Right renal cortex interstitium (tissue), 3 donors: ENCODE measurements around the gene DDAH1. TPM values are rescaled to one million over a fixed set of nuclear protein-coding genes. Genes with fewer than 3 reads are reported as not detected.

Experiments used
- DNase-seq, 3 donors: peaks; one replicate each; pipeline ENCODE4 v3.0.0-alpha.2; 2013; ENCODE audit warnings: low read depth in 3 of 3, low spot score in 2 of 3
- polyA plus RNA-seq, 3 donors: library from polyadenylated mRNA; unstranded; fragments of 120-200 nt; gene quantifications; one replicate each; pipeline ENCODE4 v1.2.1, GENCODE V29; 2013; ENCODE audit not compliant: insufficient read length in 3 of 3

DDAH1 gene
- polyA plus RNA-seq, 3 donors, result 126 to 140 (median 132) TPM

DNA sequence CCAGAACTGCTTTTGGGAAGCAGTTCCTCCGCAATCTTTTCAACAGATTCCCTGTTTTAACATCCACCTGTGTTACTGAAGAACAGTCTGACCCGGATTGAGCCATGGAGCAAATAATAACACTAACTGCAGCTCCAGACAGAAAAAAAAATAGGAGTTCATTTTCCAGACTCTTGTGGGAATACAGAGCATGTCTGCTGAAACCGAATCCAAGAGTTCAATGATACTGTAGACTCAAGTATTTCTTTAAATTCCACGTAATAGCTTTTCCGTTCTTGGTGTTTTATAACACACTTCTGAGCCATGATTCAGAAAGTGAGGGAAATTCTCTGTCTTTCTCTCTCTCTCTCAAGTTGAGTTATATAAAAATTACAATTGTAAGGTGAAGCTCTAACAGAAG, 60.6 kb downstream of the DDAH1 start:
- no peak for DNase-seq

DNA sequence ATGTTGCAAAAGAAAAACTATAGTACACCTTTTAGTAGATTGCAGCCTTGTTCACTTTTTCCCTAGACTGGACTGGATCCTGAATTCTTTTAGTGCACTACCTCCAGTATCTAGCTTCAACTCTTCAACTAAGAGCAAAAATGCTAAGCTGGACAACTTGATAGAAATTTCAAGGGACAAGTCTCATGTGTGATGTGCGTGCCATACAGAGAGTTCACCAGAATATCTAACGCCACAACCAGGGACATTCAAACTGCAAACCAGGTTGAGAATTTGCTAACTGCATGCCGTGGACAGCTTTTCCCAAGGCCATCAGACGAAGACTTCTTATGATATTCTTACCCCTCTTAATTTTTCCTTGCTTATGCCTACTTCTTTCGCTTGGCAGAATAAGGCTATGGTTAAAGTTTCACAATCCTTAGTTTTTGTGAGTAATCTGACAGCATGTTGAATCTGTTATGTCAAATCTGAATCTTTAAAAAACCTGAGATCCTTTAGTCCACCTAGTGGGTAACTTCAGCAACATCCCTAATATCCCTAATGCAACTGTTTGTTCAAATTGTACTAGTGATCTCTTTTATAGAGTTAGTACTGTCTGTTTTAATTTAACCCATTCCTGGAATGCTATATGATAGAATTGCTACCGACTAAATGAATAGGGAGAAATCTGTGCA, 66.4 kb downstream of the DDAH1 start:
- no peak for DNase-seq

DNA sequence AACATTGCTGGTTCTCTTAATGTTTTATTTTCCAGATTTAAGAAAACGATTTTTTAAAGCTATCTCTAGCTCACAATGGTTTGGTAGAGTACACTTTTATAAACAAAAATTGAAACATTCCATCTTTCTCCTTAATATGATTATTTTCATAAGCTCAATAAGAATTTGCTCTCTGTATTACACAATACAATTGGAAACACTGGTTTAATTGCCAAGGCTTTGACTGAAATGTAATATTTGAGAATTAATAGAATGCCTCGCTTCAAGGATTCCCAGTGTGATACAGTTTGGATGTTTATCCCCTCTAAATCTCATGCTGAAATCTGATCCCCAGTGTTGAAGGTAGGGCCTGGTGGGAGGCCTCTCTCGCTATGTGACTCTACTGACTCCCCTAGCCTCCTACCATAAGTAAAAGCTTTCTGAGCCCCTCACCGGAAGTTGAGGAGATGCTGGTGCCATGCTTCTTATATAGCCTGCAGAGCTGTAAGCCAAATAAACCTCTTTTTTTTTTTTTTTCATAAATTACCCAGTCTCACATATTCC, 67.4 kb downstream of the DDAH1 start:
- DNase-seq, result no peak

DNA sequence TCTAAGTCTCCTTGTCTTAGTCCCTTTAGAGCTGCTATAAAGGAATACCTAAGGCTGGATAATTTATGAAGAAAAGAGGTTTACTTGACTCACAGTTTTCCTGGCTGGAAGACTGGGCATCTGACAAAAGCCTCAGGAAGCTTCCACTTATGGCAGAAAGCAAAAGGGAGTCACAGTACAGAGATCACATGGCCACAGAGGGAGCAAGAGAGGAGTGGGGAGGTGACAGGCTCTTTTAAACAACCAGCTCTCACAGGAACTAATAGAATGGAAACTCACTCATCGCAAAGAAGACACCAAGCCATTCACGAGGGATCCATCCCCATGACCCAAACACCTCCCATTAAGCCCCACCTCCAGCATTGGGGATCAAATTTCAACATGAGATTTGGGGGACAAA, 68.8 kb downstream of the DDAH1 start:
- no peak for DNase-seq

DNA sequence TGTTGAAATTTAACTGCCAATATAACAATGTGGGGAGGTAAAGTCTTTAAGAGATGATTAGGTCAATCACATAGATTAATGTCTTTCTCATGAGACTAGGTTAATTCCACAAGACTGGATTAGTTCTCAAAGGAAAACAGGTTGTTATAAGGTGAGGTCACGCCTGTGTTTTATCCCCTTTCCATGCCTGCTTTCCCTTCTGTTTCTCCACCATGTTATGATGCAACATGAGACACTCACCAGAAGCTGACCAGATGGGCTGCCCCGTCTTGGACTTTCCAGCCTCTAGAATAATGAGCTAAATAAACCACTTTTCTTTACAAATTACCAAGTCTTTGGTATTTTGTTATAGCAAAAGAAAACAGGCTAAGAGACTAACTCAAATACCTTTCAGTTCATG, 70.8 kb downstream of the DDAH1 start:
- DNase-seq, result no peak

DNA sequence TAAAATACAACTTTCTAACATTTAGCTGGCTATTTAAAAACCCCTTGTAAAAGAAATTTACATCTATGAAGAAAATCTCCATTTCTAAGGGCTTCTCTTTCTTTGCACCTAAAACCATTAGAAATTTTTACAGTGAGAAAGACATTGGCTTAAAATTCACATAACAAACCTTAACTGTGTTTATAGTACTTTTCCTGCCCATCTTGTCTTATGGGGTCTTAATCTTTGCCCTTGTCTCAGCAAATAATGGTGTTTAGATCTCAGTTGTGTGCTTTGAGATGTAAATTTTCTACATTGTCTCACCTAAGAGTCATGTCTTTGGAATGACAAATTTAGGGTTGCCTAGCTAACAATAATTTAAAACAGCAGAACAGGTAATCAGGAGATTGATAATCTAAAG, 71.5 kb downstream of the DDAH1 start:
- no peak for DNase-seq

DNA sequence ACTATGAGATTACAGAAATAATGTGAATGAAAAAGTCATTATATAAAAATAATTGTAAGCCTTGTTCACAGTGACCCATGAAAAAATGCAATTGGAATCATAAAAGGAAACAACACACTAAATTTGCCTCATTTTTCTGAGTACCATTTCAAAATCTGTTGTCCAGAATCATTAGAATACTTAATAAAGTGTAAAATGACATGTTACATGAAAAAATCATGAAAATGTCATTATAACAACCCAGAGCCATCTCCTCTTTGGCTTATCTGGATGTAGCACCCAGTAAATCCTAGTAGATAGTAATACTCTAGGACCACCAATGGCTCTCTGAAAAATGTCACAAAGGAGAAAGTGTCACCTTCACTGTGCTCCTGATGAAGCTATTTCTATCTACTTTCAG, 76.5 kb downstream of the DDAH1 start:
- no peak for DNase-seq

DNA sequence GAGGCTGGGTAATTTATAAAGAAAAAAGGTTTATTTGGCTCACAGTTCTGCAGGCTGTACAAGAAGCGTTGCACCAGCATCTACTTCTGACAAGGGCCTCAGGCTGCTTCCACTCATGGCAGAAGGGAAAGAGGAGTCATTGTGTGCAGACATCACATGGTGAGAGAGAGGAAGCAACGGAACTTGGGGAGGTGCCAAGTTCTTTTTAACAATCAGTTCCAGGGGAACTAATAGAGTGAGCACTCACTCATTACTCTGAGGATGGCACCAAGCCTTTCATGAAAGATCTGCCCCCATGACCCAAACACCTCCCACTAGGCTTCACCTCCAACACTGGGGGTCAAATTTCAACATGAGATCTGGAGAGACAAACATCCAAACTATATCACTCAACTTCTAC, 77.2 kb downstream of the DDAH1 start:
- no peak for DNase-seq

DNA sequence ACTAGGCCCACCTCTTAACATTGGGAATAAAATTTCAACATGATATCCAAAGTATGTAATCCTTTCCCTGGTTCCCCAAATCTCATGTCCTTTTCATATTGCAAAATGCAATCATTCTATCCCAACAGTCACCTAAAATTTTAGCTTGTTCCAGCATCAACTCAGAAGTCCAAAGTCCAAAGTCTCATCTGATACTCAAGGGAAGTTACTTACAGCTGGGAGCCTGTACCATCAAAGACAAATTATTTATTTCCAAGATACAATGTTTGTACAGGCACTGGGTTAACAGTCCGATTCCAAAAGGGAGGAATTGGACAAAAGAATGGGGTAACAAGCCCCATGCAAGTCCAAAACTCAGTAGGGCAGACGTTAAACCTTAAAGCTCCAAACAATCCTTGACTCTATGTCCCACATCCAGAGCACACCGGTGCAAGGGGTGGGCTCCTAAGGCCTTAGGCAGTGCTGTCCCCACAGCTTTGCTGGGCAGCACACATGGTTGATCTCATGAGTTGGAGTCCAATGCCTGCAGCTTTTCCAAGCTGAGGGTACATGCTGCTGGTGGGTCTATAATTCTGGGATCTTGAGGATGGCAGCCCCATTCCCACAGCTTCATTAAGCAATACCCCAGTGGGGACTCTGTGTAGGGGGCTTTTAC, 78.8 kb downstream of the DDAH1 start:
- DNase-seq, result no peak

DNA sequence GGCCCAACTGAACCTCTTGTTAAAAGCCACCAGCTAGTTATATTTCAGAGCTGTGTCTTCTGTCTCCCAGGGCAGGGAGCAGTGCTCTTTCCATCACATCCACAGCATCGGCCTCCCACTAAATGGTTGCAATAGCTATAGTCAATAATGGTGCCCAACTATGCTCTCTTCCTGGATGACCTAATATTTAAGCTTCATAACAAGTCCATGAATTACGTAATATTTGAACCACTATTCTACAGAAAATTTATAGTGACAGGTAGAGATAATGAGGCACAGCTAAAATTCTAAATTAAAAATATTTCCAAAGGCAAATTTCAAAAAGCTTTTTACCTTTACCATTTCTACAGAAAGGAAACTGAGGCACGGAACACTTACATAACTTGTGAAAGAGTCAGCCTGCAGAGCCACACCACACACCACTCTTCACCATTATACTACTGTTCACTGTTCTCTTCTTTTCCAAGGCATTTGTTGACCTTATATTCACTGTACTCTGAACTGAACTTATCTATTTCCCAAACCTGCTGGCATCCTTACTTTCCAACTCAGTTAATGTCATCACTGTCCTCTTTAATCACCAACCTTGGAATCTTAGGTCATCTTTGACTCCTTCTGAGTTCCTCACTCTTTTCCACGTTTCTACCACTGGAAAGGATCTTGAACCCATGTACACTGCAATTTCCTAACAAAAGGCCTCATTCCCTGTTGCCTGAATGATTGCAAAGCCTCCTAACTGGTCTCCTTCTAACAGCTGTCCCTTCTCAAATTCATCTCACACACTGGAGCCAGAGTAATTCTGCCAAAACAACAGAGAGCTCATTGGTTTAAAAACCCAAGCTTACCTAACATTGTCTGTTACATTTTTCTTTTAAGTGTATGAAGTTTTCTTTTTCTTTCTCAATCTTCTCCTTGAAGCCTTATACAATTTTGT, 85.5 kb downstream of the DDAH1 start:
- DNase-seq, result no peak

DNA sequence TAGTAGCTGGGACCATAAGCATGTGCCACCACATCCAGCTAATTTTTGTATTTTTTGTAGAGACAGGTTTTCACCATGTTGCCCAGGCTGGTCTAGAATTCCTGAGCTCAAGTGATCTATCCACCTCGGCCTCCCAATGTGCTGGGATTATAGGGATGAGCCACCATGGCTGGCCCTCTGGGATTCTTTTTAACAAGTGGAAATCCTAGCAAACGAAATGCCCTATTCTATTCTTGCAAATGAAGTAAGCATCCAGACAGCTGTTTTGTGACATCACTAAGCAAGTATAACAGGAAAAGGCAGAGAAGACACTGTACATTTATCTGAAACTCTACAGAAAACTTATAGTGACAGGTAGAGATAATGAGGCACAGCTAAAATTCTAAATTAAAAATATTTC, 86.4 kb downstream of the DDAH1 start:
- no peak for DNase-seq

DNA sequence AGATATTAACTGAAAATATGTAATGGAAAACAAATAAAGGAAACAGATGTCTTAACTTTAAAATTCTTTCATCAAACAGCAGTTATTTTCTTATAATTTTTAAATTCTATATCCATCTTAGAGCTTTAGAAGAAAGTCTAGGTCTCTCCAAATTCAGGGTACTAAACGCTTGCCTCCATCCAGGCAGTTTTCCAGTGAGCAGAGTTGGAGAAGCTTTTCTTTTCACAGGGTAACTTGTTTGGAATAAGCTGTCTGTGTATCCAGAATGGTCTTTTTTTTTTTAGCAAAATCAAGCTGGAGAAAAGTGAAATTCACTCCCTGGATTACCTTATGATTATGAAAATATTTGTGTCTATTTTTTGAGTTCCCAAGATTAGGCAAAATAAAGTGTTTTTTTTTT, 88.6 kb downstream of the DDAH1 start:
- no peak for DNase-seq

DNA sequence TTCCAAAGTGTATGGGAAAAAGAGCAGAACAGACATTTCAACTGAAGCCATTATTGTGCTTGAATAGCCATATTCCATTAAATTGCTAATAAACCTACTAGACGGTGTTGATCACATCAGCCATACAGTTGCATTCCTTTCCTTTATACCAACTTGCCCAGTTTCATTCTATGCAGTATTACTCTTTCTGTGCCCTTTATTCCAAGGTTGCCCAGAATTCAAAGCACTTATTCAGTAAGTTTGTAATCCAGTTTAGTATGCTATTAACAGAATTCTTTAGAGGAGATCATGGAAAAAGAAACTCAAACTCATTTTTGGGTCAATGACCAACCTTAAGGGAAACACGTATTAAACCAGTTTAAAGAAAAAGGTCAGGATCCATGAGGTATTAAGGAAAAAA, 89.5 kb downstream of the DDAH1 start:
- DNase-seq, result no peak

DNA sequence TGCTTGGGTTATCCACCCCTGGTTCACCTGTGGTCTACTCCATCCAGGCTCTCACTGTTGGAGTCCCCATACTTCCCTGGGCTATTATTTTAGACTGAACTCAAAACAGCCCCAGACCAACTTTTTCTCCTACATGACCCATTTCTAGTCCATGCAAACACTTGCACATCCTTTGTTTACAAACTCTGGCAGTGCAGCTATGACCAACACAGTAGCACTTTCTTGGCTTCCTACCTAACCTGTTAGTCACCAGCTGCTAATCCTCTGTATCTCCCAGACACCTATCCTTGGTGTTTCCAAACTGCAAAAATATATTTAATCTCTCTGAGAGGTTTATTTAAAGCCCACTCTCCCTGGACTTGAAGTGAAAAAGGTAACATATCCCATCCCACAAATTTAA, 90.8 kb downstream of the DDAH1 start:
- DNase-seq, result no peak

DNA sequence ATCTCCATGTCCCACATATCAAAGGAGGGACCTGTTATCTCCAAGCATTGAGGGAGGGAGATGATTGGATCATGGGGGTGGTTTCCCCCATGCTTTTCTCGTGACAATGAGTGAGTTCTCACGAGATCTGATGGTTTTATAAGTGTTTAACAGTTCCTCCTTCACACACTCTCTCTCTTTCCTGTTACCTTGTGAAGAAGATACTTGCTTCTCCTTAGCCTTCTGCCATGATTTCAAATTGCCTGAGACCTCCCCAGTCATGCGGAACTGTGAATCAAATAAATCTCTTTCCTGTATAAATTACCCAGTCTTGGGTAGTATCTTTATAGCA, 91.6 kb downstream of the DDAH1 start:
- DNase-seq, result no peak

DNA sequence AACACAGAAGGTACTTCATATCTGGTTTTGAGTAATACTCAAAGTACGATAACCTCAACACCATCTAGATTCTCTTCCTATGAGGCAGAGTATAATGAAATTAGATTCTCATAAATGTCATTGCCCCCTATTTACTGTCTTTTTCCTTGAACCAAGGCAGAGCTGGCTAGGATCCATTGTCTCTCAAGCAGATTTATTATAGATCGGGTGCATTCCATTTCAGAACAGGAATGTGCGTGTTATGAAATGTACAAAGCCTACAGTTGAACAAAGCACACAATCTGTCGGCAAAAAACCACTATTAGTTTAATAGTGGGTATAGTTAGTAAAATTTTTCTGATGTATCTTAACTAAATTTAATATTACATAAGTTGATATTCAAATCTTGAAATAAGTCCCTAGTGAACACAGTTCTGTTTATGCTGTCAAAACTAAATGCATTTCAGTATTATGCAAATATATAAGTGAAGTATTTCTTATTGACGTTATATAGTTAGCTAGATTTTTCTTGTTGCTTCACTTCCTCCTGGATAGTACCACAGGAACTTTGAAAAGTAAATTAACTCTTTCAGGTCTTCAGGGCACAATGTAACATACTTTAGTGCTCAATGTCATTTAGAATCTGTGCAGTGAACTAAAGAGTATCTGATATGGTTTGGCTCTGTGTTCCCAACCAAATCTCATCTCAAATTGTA, 92.1 kb downstream of the DDAH1 start:
- DNase-seq, result no peak

DNA sequence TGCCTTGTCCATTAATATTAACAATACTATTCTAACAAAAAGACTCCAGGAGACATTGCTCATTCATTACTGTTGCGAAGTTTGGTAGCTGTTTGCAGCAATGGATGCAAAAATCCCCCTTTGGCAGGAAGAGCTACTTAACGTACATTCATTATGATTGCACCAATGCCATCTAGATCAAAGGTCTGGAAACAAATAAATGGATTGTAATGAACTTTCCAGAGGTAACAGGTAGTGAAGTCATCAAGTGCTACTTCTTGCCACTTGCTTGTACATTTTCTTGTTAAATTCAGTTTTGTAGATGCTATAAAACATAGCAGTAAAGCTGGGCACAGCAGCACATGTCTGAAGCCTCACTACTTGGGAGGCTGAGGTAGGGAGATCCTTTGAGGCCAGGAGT, 93.9 kb downstream of the DDAH1 start:
- DNase-seq, result no peak

DNA sequence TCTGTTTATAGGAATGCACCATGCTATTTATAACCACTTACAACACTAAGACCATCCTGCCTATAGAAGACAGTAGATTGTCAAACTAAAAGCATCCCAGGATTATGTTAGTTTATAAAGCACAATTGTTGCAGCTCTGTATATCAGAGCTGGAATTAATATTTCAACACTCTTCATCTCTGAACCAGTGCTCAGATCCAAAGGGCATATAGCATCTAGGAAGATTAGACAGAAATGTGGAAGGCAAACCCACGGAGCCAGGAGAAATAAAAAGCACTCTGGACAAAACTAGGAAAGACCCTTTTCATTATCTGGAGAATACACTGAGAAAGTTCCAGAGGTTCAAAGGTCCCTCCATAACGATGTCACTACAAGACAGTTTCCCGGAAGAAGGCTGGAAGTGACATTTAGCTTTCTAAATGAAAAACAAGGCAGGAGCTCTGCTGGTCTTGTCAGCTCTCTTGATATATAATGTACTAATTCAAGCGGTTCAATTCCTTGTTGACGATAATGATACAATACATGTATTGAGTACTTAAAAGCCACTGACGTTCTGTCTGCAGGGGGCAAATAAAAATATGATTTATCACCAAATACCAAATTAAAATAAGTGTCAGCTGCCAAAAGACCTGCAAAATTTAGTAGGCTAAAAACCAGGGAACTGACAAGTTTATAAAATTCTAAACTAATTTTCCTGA, 96.7 kb downstream of the DDAH1 start:
- no peak for DNase-seq

DNA sequence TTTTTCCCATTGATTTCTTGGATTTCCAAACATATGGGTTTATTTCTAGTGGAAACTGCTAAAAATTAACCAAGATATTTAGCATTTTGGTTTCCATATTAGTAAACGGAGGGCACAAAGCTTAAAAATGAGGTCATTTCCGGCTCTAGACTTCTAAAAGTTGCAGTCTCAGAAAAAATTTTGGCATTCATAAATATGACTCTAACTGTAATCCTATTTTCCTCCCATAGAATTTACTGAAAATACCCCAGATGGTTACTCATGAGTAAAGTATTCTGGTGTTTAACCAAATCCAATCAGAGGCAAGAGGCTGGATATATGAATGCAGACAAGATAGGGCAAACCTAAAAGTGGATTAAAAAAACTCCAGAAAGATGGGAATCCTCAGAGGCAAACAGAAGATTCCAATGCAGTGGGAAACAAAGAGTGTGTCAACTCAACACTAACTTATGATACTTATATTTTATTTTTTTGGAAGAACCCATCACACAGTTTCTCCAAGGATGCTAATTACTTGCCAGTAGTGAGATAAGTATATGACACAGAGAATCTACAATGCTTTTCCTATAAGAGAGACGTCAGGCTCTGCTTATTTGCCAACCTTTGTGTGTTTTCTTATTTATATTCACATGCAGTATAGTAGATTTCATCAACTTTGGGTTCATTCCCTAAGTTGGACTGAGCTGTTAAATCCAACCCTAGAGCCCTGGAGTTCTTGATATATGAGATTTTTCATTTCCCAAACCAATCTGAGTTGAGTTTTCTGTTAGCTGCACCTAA, 98.4 kb downstream of the DDAH1 start:
- DNase-seq, result no peak

DNA sequence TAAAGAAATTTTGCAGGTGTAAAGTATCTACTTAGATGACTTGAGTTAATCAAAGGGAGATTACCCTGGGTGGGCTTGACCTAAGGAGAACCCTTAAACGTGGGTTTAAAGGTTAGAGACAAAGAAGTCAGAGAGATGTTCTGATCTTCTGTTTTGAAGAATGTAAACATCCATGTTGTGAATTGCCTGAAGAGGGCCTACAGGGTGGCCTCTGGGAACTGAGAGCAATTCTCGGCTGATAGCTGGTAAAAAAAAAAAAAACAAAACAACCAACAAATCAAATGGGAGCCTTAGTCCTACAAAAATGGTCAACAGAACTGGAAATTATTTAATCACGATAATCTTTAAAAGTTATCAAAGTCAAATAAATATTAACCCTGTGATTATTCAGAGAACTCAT, 99.1 kb downstream of the DDAH1 start:
- DNase-seq, result no peak
